Hematopoietic multipotent progenitor cell treated with erythropoietin and hydrocortisone succinate and interleukin-3 and kit ligand, for 8 days (in vitro differentiated cells): ENCODE results near the gene TOLLIP.
"Not testable (repeated sequence)": the region's sequence is repeated elsewhere in the genome, so short reads cannot be mapped to it uniquely, and the experiment has no call there.

ENCODE experiments used
- DNase-seq: peaks from one replicate; pipeline ENCODE4 v3.0.0-alpha.2; 2015

Gene TOLLIP

GRCh38 chr11:1242751-1243150 lies 66.7 kb downstream of the TOLLIP start:
- DNase-seq: not testable (repeated sequence)

DNA sequence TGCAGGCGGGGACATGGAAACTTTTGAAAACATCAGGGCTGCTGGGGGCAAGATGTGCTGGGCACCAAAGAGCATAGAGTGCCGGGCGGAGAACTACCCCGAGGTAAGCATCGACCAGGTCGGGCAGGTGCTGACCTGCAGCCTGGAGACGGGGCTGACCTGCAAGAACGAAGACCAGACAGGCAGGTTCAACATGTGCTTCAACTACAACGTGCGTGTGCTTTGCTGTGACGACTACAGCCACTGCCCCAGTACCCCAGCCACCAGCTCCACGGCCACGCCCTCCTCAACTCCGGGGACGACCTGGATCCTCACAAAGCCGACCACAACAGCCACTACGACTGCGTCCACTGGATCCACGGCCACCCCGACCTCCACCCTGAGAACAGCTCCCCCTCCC lies 67.1 kb downstream of the TOLLIP start:
- no peak for DNase-seq

DNA sequence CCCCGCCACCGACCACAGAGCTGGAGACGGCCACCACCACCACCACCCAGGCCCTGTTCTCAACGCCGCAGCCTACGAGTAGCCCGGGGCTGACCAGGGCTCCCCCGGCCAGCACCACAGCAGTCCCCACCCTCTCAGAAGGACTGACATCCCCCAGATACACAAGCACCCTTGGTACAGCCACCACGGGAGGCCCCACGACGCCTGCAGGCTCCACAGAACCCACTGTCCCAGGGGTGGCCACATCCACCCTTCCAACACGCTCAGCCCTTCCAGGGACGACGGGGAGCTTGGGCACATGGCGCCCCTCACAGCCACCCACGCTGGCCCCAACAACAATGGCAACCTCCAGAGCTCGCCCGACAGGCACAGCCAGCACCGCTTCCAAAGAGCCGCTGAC lies 67.7 kb downstream of the TOLLIP start:
- DNase-seq: no peak

DNA sequence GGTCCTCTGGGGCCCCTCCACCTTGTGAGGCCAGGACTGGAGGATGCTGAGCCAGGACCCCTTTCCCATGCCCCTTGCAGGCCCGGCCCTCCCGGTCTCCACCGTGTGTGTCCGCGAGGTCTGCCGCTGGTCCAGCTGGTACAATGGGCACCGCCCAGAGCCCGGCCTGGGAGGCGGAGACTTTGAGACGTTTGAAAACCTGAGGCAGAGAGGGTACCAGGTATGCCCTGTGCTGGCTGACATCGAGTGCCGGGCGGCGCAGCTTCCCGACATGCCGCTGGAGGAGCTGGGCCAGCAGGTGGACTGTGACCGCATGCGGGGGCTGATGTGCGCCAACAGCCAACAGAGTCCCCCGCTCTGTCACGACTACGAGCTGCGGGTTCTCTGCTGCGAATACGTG lies 68.7 kb downstream of the TOLLIP start:
- no peak for DNase-seq

GRCh38 chr11:1239596-1240205 lies 69.7 kb downstream of the TOLLIP start:
- DNase-seq: no peak

DNA sequence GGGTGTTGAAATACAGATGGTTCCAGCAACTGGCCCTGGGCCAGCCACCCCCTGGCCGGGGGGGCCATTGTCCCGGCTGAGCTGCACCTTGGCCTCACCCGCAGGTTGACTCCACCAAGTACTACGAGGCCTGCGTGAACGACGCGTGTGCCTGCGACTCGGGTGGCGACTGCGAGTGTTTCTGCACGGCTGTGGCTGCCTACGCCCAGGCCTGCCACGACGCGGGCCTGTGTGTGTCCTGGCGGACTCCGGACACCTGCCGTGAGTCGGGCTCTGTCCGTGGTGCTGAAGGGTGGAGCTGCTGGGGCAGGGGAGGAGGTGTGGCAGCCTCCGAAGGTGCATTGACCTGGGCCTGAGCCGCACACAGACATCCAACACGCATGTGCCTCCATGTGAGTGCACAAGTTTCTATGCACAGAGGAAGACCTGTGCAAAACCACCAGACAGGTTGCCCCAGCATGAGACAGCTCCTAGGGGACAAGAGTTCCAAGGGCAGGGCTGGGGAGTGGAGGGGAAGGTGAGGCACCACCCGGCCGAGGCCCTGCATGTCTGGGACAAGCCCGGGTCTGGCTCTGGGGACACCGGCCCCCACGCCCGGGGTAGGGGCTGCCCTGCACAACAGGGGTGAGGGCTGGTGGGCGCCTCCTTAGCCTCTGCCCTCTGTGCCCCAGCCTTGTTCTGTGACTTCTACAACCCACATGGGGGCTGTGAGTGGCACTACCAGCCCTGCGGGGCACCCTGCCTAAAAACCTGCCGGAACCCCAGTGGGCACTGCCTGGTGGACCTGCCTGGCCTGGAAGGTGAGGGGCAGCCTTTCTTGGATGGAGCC lies 70.5 kb downstream of the TOLLIP start:
- no peak for DNase-seq

DNA sequence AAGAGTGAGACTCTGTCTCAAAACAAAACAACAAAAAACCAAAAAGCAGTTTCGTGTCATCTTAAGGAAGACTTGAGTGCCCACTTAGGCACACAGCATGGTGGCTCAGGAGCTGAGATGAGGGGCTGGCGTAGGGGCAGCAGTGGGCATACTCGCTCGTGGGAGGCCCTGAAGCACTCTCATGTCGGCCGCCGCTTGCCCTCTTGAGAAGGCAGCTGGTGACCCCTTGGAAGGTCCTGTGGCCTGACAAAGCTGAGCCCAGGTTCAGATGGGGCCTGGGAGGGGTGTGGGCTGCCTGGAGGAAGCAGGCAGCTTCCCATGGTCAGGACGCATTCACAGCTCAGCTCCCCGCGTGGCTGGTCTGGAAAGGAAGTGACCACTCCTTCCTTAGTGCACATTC lies 71.6 kb downstream of the TOLLIP start:
- DNase-seq: no peak

DNA sequence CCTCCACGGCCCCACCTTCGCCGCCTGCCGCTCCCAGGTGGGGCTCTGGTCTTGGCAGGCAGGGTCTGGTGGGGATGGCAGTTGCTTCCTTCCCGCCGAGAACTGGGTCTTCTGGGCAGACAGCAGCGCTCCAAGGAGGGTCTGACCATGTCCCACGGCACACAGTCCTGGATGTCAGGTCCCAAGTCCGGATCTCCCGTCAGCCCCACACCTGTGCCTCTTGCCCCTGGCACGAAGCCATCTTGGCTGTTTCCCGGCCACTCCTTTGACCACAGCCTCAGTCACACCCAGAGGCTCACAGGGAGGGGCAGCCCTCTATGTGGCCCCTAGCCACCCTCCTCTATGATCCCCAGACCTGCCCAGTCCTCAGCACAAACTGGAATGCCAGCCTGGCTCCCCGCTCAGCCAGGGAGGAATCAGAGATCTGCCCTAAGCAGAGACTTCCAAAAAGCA lies 72.3 kb downstream of the TOLLIP start:
- DNase-seq: no peak

DNA sequence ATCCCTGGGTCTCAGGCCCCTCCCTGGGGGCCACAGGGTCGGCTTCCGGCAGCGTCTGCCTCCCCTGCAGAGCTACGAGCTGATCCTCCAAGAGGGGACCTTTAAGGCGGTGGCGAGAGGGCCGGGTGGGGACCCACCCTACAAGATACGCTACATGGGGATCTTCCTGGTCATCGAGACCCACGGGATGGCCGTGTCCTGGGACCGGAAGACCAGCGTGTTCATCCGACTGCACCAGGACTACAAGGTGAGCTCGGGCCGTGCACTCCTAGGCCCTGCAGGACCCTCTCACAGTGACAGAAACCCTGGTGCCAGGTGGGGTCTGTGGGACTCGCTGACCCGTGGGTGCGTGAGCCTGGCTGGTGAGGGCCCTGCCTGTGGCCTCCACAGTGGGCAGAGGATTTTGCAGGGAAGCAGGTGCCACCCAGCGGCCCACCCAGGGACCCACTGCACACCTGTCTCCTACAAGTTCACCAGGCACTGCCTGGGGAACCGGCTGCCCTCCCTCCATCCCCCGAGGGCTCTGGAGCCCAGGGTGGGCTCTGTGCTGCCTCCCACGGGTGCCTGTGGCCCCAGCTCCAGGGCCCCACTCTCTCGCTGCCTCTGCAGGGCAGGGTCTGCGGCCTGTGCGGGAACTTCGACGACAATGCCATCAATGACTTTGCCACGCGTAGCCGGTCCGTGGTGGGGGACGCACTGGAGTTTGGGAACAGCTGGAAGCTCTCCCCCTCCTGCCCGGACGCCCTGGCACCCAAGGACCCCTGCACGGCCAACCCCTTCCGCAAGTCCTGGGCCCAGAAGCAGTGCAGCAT lies 72.9 kb downstream of the TOLLIP start:
- DNase-seq: no peak

GRCh38 chr11:1235901-1236315 lies 73.5 kb downstream of the TOLLIP start:
- no peak for DNase-seq

DNA sequence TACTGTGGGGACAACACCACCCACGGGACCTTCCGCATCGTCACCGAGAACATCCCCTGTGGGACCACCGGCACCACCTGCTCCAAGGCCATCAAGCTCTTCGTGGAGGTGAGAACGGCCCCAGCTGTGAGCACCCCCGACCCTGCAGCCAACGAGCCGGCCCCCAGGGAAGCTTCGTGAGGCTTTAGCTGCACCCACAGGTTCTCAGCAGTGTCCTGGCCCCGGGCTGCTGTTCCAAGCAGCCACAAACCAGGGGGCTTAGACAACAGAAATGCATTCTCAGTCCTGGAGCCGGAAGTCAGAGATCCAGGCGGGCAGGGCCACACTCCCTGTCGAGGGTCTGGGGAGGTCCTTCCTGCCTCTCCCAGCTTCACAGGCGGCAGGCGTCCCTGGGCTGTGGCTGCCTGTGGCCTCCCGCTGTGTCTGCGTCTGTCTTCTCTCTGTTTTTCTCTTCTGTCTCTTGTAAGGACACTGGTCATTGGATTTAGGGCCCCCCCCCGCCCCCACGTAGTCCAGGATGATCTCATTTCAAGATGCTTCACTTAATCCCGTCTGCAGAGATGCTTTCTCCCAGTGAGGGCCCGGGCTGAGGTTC lies 74.0 kb downstream of the TOLLIP start:
- no peak for DNase-seq

GRCh38 chr11:1234771-1235305 lies 74.6 kb downstream of the TOLLIP start:
- no peak for DNase-seq

DNA sequence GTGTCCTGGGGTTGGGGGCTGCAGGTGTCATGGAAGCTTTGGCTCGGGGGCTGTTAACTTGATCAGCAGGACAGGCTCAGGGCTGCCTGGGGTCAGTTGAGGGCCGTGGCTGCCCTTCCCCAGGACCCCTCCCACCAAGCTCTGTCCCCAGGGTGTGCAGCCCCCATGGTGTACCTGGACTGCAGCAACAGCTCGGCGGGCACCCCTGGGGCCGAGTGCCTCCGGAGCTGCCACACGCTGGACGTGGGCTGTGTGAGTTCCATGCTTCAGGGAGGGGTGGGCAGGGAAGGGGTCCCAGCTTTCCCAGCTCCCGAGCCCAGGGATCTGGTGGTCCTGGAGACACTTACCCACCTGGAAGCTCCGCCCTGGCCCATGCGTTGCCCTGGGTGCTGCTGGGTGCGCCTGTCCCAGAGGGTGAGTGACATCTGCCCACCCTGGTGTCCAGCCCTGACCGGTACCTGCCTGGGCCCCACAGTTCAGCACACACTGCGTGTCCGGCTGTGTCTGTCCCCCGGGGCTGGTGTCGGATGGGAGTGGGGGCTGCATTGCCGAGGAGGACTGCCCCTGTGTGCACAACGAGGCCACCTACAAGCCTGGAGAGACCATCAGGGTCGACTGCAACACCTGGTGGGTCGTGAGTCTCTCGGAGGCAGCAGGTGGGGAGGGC lies 75.2 kb downstream of the TOLLIP start:
- DNase-seq: no peak

- DNase-seq: no peak
Measured at GRCh38 chr11:1233351-1234053, 75.9 kb downstream of the TOLLIP start.

DNA sequence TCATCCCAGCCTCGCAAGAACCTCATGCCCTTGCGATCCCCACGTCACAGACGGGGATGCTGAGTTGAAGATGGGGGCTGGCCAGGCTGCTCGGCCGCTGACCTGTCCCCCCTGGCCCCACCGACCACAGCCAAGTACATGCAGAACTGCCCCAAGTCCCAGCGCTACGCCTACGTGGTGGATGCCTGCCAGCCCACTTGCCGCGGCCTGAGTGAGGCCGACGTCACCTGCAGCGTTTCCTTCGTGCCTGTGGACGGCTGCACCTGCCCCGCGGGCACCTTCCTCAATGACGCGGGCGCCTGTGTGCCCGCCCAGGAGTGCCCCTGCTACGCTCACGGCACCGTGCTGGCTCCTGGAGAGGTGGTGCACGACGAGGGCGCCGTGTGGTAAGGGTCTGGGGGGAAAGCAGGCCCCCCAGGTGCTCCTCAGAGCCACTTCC lies 76.5 kb downstream of the TOLLIP start:
- DNase-seq: no peak

- no peak for DNase-seq
Measured at GRCh38 chr11:1232021-1232882, 77.2 kb downstream of the TOLLIP start.

GRCh38 chr11:1231396-1232020 lies 77.9 kb downstream of the TOLLIP start:
- DNase-seq: no peak

DNA sequence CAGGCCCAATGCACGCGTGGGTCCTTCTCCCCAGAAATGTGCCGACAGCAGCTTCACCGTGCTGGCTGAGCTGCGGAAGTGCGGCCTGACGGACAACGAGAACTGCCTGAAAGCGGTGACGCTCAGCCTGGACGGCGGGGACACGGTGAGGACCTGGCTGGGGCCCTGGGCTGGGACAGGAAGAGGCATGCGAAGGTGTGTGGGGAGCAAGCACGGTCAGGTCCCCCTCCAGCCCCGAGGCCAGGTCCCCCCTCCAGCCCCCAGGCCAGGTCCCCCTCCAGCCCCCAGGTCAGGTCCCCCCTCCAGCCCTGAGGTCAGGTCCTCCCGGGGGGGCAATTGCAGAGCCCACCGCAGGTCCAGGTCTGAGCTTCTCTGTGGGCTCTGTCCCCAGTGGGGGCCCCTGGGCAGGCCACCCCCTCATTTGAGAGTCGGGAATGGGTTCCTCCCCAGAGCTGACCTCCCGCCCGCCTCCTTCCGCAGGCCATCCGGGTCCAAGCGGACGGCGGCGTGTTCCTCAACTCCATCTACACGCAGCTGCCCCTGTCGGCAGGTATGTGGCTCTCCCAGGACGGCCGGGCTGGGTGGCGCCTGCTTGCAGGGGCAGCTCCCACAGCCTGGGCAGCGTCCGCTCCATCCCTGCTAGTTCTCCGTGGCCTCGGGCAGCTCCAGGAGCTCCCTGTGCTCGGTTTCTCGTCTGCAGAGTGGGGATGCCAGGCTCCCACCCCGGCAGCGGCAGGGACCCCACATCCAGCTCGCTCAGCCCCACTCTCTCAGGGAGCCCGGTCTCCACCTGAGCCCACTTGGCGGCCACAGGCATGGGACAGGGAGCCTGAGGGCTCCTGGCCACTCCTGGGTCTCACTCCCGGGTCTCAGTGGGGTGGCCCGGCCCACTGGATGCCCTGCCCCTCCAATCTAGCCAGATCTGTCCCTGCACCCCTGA lies 78.7 kb downstream of the TOLLIP start:
- no peak for DNase-seq

GRCh38 chr11:1230121-1230455 lies 79.3 kb downstream of the TOLLIP start:
- DNase-seq: no peak
